Stimulated activated CD4-positive, alpha-beta T cell treated with anti-CD3 and anti-CD28 coated beads, Interleukin-15, amount 100 ng/mL, for 48 hours (primary cell): ENCODE data around the gene PSMA6.
A peak's percentile ranks its signal among the peaks of the same experiment; 100 is the strongest.
"Not testable (repeated sequence)": the region's sequence is repeated elsewhere in the genome, so short reads cannot be mapped to it uniquely, and the experiment has no call there.

Experiments used
- DNase-seq, 2 donors: peaks; one replicate each; pipeline ENCODE4 v3.0.0-alpha.2; 2020; ENCODE audit warnings: low read depth in 2 of 2

The PSMA6 gene

DNA sequence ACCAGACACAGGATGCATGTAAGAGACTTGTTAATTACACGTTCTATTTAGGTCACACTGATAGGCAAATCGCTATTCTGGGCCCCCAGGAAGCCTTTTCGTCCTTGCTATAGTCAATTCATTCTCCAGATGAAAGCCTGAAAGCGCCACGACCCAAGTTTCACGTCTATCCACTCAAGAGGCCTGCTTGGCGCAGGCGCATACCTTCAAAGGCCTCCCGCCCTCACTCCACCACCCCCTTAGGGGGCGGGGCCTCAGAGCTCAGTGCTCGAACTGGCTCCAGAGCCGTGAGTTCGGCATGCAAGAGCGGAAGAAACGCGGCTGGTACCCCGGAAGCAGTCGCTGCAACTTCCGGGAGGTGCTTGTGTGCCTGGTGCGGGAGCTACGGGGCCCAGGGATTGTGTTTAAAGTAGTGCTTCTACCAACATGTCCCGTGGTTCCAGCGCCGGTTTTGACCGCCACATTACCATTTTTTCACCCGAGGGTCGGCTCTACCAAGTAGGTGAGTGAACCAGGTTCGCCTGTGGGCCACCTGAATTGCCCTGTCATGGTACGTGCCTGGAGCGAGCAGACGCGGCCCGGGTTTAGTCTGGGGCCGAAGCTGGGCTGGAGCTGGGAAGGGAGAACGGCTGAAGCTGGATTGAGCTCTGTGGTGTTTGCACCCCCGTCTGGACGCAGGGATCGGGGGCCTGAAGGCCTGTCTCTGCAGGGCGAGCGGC is at the start of gene PSMA6:
TSS of gene PSMA6 (plus strand) at position 332 of the 719 bp plus-strand sequence. CDS start at position 427, 95 bp downstream.
- peak; percentile 98 to 100 for DNase-seq

GRCh38 chr14:35242599-35243311 is 49.4 kb upstream of the PSMA6 start:
- DNase-seq, result no peak

DNA sequence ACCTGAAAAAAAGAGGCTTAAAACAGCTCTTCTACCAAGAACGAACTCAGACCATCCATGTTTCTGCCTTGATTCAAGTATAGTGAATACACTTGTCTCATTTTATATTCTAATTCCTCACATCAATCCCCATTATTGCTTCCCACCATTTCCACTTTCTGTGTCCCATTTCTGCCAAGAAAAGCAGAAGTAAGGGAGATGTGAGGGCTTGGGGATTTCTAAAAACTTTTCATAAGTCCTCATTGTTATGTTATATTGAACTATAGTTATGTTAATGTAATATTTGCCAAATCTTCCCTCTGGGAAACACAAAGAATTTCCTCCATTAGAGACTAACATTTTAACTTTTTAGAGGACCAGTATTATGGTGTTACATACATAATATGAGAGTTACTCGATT is 48.2 kb upstream of the PSMA6 start:
- DNase-seq, result no peak

DNA sequence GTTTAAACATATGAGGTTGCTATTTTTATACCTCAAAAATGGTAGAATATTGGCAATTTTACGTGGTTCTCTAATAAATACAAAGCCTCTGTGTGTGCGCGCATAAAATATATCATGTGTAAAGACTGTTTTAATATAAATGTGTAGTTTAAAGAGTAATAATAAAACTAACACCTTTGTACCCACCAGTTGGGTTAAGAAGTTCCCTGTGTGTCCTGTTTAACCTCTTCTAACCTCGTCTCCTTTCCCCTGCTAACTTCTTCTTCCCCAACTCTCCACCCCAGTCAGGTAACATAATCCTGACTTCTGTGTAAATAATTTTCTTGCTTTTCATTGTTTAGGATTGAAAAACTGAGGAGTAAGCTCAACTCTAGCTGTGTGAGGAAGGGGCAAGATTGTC is 47.6 kb upstream of the PSMA6 start:
- no peak for DNase-seq

DNA sequence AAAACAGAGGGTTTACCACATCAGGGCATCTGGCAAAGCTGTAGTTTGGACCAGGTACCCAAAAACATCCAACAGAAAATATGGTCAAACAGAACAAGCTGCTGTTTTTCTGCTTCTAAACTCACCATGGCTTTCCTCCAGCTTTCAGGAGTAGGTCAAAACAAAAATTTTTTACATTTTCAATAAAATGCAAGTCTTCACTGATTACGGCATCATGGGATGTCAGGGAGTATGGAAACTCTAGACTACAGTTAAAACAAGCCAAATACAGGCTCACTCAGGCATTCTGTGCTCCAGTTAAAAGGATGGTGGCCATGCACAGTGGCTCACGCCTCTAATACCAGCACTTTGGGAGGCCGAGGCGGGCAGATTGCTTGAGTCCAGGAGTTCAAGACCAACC is 47.1 kb upstream of the PSMA6 start:
- DNase-seq, result no peak

- DNase-seq, result no peak
Observed at GRCh38 chr14:35247777-35248475, 44.3 kb upstream of the PSMA6 start.

DNA sequence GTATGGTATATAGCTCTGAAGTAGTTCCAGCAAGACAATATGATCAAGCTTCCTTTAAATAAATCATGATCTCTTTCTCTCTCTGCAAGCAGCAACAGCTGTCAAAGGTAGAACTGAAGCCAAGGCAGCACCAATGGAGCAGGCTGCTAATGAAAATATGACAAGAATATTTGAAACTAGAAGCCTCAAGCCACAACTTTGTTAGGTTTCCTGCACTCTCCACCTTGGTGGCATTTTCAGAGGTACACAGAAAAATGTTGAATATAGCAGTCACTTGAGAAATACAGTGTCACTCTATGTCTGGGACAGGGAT is 43.8 kb upstream of the PSMA6 start:
- DNase-seq, result no peak

- no peak for DNase-seq
Observed at GRCh38 chr14:35250319-35250718, 41.9 kb upstream of the PSMA6 start.

DNA sequence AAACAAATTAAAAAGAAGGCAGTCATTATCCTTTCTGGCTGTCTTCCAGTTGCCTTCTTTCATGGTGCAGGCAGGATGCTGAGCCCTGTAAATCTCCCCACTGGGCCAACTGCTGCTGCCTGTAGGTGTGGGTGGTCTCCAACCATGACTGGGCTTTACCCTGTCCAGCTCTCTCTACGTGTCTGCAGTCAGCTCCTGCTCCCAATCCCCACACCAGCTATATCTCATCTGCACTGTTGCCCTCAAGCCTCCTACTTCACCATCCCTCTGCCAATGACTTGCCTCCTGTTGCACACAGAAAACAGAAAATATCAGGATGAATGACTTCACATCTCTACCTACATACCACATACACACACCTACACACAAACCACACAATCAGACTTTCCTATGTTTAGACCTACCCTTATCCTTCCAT is 39.7 kb upstream of the PSMA6 start:
- DNase-seq, result no peak

- DNase-seq, result not testable (repeated sequence)
Observed at GRCh38 chr14:35253056-35253455, 39.1 kb upstream of the PSMA6 start.

DNA sequence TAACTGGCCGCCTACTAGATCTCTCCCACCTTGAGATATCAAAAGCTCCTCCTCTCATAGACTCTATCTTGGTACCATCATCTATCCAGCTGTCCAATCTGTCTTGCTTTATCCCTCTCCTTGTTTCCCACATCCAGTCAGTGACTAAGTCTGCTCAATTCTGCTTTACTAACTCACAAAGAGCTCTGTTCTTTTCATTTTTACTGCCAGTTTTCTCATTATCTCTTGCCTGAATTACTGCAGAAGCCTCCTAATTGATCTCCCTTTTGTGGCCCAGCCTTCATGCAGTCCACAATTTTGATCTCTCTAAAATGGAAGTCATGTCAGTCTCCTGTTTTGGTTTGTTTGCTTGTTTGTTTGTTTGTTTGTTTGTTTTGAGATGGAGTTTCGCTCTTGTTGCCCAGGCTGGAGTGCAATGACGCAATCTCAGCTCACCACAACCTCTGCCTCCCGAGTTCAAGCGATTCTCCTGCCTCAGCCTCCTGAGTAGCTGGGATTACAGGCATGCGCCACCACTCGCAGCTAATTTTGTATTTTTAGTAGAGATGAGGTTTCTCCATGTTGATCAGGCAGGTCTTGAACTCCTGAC is 38.1 kb upstream of the PSMA6 start:
- DNase-seq, result not testable (repeated sequence)

DNA sequence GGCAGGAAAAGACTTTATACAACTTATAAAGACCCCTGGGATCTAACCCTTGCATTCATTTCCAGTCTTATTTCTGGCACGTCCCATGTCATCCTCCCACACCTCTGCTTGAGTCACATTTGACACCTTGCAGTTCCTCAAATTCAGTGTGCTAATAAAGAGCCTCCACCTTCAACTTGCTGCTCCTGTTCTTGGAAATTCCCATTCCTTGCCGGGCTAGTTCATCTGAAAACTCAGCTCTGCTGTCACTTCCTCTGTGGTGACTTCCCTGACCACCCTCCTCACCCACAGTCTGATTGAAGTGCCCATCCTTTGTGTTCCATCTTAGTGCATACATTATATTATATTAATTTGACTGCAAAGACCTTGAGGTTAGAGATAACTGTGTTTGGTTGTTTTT is 37.4 kb upstream of the PSMA6 start:
- DNase-seq, result peak in 1 of 2 donors; percentile 4

DNA sequence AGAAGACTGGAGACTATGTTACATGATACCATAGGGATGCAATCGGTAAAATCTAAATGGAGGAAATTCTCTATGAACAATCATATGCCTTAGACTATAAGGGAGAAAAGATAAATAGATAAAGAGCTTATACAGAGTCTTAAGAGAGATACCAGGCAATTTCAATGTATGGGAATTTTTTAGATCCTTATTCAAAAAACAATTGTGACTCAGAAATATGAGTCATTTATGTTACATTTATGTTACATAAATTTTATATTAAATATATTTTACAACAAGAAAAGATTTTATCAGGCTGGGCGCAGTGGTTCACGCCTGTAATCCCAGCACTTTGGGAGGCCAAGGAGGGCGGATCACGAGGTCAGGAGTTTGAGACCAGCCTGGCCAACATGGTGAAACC is 36.5 kb upstream of the PSMA6 start:
- DNase-seq, result no peak

- no peak for DNase-seq
Observed at GRCh38 chr14:35257809-35258208, 34.4 kb upstream of the PSMA6 start.

GRCh38 chr14:35258420-35258819 is 33.8 kb upstream of the PSMA6 start:
- no peak for DNase-seq

DNA sequence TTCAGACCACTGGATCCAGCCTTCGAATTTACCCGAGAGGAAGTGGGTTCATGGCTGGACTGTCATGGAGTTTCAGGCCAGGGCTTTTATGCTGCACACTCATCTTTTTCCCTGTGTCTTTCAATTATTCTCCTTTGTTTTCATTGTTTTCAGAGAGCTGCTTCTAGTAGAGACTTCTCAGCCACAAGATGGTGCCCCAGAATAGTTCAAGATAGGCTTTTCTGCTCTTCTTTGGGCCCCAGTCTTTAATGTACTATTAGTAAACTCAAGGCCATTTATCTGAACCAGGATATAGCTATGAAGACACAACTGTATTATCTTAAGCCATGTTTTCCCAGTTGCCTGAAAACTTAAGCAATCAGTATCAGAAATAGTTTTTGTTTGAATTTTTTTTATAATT is 30.4 kb upstream of the PSMA6 start:
- DNase-seq, result no peak

- no peak for DNase-seq
Observed at GRCh38 chr14:35262436-35262835, 29.7 kb upstream of the PSMA6 start.

GRCh38 chr14:35268946-35269345 is 23.2 kb upstream of the PSMA6 start:
- no peak for DNase-seq

DNA sequence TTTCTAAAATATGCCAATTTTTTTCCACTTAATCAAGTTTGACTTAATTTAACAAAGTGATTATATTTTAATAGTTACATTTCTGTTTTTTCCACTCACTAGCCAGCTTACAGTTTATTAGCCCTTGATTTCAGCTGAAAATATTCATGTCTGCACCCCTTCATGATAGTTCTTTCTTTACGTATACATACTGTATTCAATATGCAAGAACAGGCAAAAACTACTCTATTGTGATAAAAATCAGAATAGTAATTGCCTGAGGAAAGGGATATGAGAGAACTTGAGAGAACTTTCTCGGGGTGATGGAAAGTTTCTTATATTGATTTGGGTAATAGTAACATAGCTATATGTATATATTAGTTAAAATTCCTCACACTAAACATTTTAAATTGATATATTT is 17.4 kb upstream of the PSMA6 start:
- no peak for DNase-seq

- DNase-seq, result no peak
Observed at GRCh38 chr14:35277179-35277578, 15.0 kb upstream of the PSMA6 start.

GRCh38 chr14:35279369-35279768 is 12.8 kb upstream of the PSMA6 start:
- no peak for DNase-seq

GRCh38 chr14:35281341-35281740 is 10.8 kb upstream of the PSMA6 start:
- no peak for DNase-seq

DNA sequence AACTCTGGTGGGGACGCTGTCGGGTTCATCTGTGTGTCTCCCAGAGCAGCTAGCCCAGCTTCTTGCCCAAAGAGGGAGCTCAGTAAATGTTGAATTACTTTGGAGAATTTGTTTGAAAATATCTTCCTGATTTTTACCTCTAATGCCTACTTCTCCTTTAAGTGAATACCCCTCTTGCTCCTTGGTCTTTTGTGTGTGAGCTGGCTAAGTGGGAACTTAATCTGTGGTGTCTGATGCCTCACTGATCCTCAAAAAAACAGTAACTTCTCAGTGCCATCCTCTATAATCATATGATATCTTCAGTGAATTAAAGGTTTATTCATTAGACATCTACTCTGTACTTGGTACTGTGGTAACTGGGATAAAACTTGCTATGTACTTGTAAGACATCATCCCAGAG is 7.7 kb upstream of the PSMA6 start:
- DNase-seq, result no peak
